Neural cell (in vitro differentiated cells): ENCODE data around the gene AKAP6. TPM values are rescaled to one million over a fixed set of nuclear protein-coding genes. Genes with fewer than 3 reads are reported as not detected.

ENCODE experiments used
- H2AFZ ChIP-seq: fragments of 200-600, 300-800 bp; sonication (generic), shearing (Covaris generic); 2 replicates; pipeline ENCODE4 v1.6.0; 2014; ENCODE audit warnings: low read depth, mild to moderate bottlenecking, antibody characterized with exemption, low read length, moderate library complexity
- H3F3A ChIP-seq: fragments of 200-600 bp; shearing (Covaris generic); 2 replicates; pipeline ENCODE4 v1.6.1; 2016; ENCODE audit warnings: mild to moderate bottlenecking, moderate library complexity, mixed read lengths, antibody characterized with exemption, low read length; ENCODE audit not compliant: insufficient read depth, poor library complexity, severe bottlenecking
- H3K27ac ChIP-seq: fragments of 200-600, 300-800 bp; sonication (generic), shearing (Covaris generic); 2 replicates; pipeline ENCODE4 v1.5.1; 2014; ENCODE audit warnings: mild to moderate bottlenecking, low read length, moderate library complexity
- H3K27me3 ChIP-seq: fragments of 300-800, 200-600 bp; sonication (generic), shearing (Covaris generic); 2 replicates; pipeline ENCODE4 v1.6.0; 2014; ENCODE audit warnings: mild to moderate bottlenecking, low read depth, low read length, moderate library complexity; ENCODE audit not compliant: insufficient read depth
- H3K36me3 ChIP-seq: fragments of 300-800, 200-600 bp; sonication (generic), shearing (Covaris generic); 2 replicates; pipeline ENCODE4 v1.5.1; 2014; ENCODE audit warnings: mild to moderate bottlenecking, antibody characterized with exemption, low read length, moderate library complexity; ENCODE audit not compliant: insufficient read depth
- H3K4me2 ChIP-seq: fragments of 300-800, 200-600 bp; sonication (generic), shearing (Covaris generic); 2 replicates; pipeline ENCODE4 v1.6.0; 2014; ENCODE audit warnings: mild to moderate bottlenecking, low read length
- H3K4me3 ChIP-seq: fragments of 300-800, 200-600 bp; sonication (generic), shearing (Covaris generic); 2 replicates; pipeline ENCODE4 v1.5.1; 2014; ENCODE audit warnings: mild to moderate bottlenecking, low read length, moderate library complexity
- H3K79me2 ChIP-seq: fragments of 200-600 bp; shearing (Covaris generic); replicated peaks from 2 replicates; pipeline ENCODE4 v1.6.0; 2014; ENCODE audit warnings: mild to moderate bottlenecking, low read length, moderate library complexity; ENCODE audit not compliant: insufficient read depth
- H3K9ac ChIP-seq: fragments of 300-800, 200-600 bp; sonication (generic), shearing (Covaris generic); 2 replicates; pipeline ENCODE4 v1.6.1; 2016; ENCODE audit warnings: mild to moderate bottlenecking, low read length, mixed read lengths
- H3K9me2 ChIP-seq: fragments of 200-600 bp; shearing (Covaris generic); 2 replicates; pipeline ENCODE4 v1.6.1; 2016; ENCODE audit warnings: mild to moderate bottlenecking, low read length, mixed read lengths; ENCODE audit not compliant: insufficient read depth
- H3K9me3 ChIP-seq: fragments of 200-600, 300-800 bp; sonication (generic), shearing (Covaris generic); 2 replicates; pipeline ENCODE4 v1.6.1; 2016; ENCODE audit warnings: mild to moderate bottlenecking, mixed run types, low read length, moderate library complexity, mixed read lengths
- H4K20me1 ChIP-seq: fragments of 200-600 bp; shearing (Covaris generic); 2 replicates; pipeline ENCODE4 v1.6.1; 2016; ENCODE audit warnings: mild to moderate bottlenecking, mixed run types; ENCODE audit not compliant: insufficient read depth
- EP300 ChIP-seq: fragments of 450-650 bp; conservative IDR thresholded peaks from 2 replicates; pipeline ENCODE4 v1.6.1; 2014; ENCODE audit warnings: antibody characterized with exemption, mild to moderate bottlenecking, moderate library complexity; ENCODE audit not compliant: poor library complexity, severe bottlenecking
- EZH2 ChIP-seq: fragments of 200-600, 300-800 bp; shearing (Covaris generic), sonication (generic); IDR thresholded peaks from 2 replicates; pipeline ENCODE4 v1.6.1; 2014; ENCODE audit warnings: antibody characterized with exemption, low read length, borderline replicate concordance, mild to moderate bottlenecking; ENCODE audit not compliant: insufficient read depth, poor library complexity, severe bottlenecking
- MXI1 ChIP-seq: fragments of 450-650 bp; conservative IDR thresholded peaks from 2 replicates; pipeline ENCODE4 v1.6.1; 2014; ENCODE audit warnings: antibody characterized with exemption, mild to moderate bottlenecking; ENCODE audit not compliant: poor library complexity, severe bottlenecking
- POLR2AphosphoS5 ChIP-seq: IDR thresholded peaks from 2 replicates; pipeline ENCODE4 v1.6.1; 2012
- RAD21 ChIP-seq: fragments of 450-650 bp; conservative IDR thresholded peaks from 2 replicates; pipeline ENCODE4 v1.6.1; 2014; ENCODE audit warnings: antibody characterized with exemption, mild to moderate bottlenecking, moderate library complexity
- SMC3 ChIP-seq: fragments of 450-650 bp; conservative IDR thresholded peaks from 2 replicates; pipeline ENCODE4 v1.6.1; 2014; ENCODE audit warnings: antibody characterized with exemption, mild to moderate bottlenecking, moderate library complexity; ENCODE audit not compliant: poor library complexity
- TAF1 ChIP-seq: IDR thresholded peaks from 2 replicates; pipeline ENCODE4 v1.6.1; 2012; ENCODE audit warnings: low read depth
- polyA plus RNA-seq: library from polyadenylated mRNA; depleted of rRNA; stranded (reverse); fragments of >200 nt; gene quantifications from 2 replicates; pipeline ENCODE4 v1.2.3, GENCODE V29; 2014
- TF ChIP-seq, protein P1 (sequence below): fragments of 450-650 bp; IDR thresholded peaks from 2 replicates; pipeline ENCODE4 v1.5.1; 2014; ENCODE audit warnings: antibody characterized with exemption, mild to moderate bottlenecking, moderate library complexity; ENCODE audit not compliant: poor library complexity, severe bottlenecking
- TF ChIP-seq, protein P2 (sequence below): IDR thresholded peaks from 2 replicates; pipeline ENCODE4 v1.6.1; 2012; ENCODE audit warnings: borderline replicate concordance

AKAP6 gene
- polyA plus RNA-seq, 1 donor from 2014 or later = 15.8 TPM

DNA sequence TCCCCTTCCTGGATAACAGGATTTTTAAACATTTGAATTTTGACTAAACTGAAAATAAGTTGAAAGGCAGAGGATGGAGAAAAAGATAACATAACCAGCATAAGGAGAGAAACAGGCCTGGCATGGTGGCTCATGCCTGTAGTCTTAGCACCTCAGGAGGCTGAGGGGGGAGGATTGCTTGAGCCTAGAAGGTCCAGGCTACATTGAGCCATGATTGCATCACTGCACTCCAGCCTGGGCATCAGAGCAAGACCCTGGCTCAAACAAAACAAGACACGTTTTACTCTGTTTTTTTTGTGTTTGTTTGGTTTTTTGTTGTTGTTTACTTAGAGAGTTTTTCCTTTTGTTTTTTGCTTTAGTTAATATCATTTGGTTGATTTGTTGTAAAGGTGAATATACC is 8.7 kb downstream of the AKAP6 start:
- TF ChIP-seq SMC3 (no peak), MXI1 (no peak), POLR2AphosphoS5 (no peak), TAF1 (no peak), RAD21 (no peak), EP300 (no peak), EZH2 (no peak)
- TF ChIP-seq, protein P1, sequence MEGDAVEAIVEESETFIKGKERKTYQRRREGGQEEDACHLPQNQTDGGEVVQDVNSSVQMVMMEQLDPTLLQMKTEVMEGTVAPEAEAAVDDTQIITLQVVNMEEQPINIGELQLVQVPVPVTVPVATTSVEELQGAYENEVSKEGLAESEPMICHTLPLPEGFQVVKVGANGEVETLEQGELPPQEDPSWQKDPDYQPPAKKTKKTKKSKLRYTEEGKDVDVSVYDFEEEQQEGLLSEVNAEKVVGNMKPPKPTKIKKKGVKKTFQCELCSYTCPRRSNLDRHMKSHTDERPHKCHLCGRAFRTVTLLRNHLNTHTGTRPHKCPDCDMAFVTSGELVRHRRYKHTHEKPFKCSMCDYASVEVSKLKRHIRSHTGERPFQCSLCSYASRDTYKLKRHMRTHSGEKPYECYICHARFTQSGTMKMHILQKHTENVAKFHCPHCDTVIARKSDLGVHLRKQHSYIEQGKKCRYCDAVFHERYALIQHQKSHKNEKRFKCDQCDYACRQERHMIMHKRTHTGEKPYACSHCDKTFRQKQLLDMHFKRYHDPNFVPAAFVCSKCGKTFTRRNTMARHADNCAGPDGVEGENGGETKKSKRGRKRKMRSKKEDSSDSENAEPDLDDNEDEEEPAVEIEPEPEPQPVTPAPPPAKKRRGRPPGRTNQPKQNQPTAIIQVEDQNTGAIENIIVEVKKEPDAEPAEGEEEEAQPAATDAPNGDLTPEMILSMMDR = no peak
- TF ChIP-seq, protein P2, sequence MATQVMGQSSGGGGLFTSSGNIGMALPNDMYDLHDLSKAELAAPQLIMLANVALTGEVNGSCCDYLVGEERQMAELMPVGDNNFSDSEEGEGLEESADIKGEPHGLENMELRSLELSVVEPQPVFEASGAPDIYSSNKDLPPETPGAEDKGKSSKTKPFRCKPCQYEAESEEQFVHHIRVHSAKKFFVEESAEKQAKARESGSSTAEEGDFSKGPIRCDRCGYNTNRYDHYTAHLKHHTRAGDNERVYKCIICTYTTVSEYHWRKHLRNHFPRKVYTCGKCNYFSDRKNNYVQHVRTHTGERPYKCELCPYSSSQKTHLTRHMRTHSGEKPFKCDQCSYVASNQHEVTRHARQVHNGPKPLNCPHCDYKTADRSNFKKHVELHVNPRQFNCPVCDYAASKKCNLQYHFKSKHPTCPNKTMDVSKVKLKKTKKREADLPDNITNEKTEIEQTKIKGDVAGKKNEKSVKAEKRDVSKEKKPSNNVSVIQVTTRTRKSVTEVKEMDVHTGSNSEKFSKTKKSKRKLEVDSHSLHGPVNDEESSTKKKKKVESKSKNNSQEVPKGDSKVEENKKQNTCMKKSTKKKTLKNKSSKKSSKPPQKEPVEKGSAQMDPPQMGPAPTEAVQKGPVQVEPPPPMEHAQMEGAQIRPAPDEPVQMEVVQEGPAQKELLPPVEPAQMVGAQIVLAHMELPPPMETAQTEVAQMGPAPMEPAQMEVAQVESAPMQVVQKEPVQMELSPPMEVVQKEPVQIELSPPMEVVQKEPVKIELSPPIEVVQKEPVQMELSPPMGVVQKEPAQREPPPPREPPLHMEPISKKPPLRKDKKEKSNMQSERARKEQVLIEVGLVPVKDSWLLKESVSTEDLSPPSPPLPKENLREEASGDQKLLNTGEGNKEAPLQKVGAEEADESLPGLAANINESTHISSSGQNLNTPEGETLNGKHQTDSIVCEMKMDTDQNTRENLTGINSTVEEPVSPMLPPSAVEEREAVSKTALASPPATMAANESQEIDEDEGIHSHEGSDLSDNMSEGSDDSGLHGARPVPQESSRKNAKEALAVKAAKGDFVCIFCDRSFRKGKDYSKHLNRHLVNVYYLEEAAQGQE = no peak
- Histone ChIP-seq H4K20me1 (no peaks in the 10 kb centered on the region), H3K9ac (no peak overlapping the region), H3K27ac (no peak overlapping the region), H3K4me2 (no peak overlapping the region), H2AFZ (no peak overlapping the region), H3K9me3 (no peaks in the 10 kb centered on the region), H3K9me2 (no peaks in the 10 kb centered on the region), H3K4me3 (no peak overlapping the region), H3K79me2 (peaks cover 74% of the 10 kb centered on the region), H3K27me3 (no peaks in the 10 kb centered on the region), H3F3A (no peaks in the 10 kb centered on the region), H3K36me3 (peaks cover 15% of the 10 kb centered on the region)

DNA sequence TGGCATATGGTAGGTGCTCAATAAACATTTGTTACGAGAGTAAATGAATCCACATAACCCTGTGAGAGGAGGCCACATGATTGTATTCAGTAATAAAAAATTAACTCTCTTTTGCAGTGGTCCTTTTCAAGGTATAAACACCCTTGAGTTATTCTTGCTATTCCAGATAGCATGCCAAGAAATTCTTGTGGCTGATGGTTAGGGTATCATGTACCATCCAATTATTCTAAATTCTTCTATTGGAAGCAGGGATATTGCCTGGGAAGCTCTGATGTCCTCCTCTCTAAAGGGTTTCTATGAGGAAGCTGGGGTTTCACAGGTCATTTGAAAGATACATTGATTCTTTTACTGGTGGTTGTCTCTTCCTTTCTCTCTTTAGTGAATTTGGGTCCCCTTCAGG is 10.1 kb downstream of the AKAP6 start:
- Histone ChIP-seq H3K4me2 (no peak overlapping the region), H3F3A (no peaks in the 10 kb centered on the region), H3K9ac (no peak overlapping the region), H3K9me3 (no peaks in the 10 kb centered on the region), H3K27ac (no peak overlapping the region), H2AFZ (no peak overlapping the region), H3K27me3 (no peaks in the 10 kb centered on the region), H3K4me3 (no peak overlapping the region), H3K79me2 (peaks cover 62% of the 10 kb centered on the region), H4K20me1 (no peaks in the 10 kb centered on the region), H3K9me2 (no peaks in the 10 kb centered on the region), H3K36me3 (peaks cover 15% of the 10 kb centered on the region)
- TF ChIP-seq TAF1 (no peak), EZH2 (no peak), POLR2AphosphoS5 (no peak), EP300 (no peak)
- TF ChIP-seq, protein P1 = no peak
- TF ChIP-seq, protein P2 = no peak
